GM21367 (cell line): Measurements from ENCODE around the gene SGMS1.
"Not testable (repeated sequence)": the region's sequence is repeated elsewhere in the genome, so short reads cannot be mapped to it uniquely, and the experiment has no call there.

Experiments used
- ATAC-seq: cut with Tn5 transposase; IDR thresholded peaks from one replicate; pipeline ENCODE4 v1.9.1; 2021; ENCODE audit not compliant: unreplicated experiment

SGMS1 gene

DNA sequence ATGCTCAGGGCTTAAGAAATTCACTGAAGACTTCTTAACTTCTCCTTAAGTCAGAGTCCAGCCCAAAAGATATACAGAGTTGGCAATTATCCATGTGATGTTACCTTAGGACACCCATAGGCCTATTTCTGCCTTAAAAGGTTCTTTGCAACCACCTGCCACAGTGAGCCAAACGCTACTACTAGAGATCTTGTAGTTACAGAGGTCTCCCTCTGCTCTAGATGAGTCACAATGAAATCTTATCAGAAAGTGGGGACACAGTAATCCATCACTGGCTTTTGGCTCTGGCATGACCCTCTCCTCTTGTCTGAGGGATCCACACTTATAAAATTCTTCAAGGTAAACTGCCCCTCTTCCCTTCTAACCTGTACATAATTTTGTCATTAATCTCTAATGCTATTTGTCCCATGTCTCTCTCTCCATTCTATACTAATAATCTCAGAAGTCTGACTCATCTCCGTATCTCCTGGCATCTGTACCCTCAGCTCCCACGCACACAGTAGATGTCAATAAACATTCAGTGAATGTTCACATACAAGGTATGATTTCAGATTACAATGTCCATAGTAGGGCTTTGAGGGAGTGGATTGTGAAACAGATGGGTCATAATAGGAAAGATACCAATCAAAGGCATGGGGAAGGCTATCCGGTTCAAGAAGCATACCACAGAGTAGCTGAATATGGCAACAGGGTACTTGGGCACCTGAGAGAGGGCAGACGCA, 112.1 kb downstream of the SGMS1 start:
- peak; percentile 19 for ATAC-seq

DNA sequence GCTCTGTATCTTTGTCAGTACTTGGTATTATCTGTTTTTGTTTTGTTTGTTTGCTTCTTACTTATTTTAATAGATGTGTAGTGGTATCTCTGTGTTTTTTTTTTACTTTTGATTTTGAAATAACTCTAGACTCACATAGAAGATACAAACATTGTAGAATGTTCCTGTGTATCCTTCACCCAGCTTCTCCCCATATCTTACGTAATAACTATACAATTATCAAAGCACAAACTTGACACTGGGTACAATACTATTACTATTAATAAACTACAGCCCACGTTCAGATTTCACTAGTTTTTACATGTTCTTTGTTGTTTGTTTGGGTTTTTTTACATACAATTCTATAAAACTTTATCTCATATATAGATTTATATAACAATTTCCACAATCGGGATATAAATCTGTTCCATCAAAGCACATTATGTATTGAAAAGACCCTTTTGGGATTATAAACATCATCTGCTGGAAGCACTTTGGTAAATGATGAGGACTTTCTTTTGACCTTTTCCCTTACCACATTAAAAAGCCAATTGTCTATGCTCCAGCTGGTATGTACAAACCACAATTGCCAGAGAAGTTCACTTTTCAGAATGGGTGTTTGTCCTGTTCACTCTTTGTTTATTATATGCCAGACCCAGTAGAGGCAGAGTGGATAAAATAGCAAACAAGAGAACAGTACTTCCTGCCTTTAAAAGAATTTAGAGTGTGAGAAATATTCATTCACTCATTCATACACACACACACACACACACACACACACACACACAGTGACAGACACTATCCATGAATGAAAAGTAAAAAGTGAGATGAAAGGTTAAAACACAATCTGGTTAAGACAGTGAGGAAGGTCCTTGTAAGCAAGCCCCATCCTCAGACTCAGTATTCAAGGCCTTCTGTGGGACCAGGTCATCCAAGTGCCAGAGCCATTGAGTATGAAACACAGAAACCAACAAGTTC, 113.0 kb downstream of the SGMS1 start:
- ATAC-seq, result no peak

DNA sequence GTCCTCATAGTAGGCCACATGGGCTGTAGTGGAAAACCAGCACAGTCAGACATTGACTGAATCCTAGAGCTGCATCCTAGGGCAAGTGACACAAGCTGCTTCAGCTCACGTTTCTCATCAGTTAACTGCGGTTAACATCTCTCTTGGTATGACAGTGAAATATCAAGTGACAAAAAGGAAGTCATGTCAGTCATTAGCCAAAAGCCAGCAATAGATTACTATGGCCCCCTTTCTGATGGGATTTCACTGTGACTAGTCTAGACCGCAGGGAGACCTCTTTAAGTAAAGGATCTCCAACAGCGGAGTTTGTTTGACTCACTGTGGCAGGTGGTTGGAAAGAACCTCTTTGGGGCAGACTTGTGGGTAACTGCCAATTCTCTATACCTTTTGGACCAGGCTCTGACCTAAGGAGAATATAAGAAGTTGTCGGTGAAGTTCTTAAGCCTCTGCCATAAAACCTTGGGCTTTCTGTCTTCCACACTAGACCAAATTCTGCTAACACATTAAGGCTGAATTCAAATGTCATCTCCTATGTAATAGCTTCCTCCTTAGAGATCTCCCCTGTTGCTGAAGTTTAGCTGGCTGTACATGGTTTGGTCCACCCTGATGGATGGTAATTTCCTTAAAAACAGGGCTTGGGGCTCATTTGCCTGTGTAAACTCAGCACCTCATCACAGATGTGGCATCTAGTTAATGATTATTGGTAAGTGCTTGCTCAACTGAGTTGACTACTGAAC, 115.3 kb downstream of the SGMS1 start:
- ATAC-seq, result peak; percentile 53

DNA sequence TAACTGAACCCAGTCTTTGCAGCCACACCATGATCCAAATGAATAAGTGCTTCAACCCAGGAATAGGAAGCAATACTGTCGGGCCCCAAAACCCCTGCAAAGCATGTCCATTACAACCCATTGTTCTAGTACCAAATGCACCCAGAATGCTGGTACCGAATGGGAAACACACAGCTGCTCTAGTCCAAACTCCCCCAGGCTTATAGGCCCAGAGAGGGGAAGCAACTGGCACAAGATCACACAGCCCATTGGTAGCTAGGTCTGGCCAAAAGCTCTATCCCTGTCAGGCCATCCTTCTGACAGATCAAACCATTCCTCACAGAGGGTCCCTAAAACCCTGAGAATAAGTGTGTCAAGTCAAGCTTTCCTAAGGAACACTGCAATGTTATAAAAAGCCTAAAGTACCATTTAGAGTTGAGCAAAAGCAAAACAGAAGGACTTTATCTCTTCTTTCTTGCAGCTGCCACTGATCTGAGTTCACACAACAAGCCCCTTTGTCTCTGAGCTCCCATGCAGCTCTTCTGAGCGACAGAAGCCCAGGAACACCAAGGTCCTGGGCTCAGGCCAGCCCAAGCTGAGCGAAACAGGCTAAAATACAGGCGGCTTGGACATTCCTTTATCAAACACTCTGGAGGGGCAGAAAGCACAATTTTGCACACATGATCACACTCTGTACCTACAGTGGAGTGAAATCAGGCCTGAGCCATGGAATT, 116.7 kb downstream of the SGMS1 start:
- no peak for ATAC-seq

DNA sequence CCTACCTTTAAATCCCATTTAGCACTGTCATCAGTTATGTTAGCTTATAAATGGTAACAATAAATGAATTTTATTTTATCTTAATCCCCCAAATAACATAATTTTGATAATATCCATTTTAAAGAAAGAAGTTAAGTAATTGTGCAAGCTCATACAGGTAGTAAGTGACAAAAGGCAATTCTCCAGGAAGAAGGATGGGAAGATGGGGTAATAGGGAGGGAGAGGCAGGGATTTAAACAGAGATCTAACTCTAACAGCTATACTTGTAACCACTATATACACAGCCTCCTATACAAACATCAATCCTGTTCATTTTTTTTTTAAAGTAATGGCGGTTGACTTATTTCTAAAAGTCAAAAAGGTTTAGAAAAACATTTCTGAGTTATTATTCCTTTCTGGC, 119.4 kb downstream of the SGMS1 start:
- no peak for ATAC-seq

DNA sequence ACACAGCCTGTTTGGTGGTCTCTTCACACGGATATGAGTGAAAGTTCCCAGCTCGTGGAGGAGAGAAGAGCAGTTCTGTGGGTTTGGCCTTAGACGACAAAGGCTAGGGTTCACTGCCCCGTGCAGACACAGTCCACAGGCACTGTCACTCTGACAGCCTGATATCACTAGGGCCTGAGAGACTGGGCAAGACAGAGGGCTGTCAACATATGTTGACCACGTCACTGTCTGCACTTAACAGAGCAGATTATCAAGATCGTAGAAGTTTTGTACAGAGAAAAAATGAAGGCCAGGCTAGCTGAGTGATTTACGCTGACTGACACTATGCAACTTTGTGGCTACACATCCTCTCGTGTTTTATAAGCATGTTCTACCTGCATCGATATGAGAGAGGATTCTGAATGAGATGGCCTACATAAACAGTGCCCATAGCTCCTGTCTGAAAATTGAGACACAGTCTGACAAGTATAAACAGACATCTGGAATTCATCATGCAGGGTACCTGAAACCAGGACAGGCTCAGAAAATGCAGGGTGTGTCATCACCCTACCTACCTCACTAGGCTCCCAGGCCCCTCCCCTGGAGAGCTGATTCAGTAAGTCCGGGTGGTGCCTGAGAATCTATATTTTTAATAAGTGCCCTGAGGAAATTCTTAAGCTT, 120.0 kb downstream of the SGMS1 start:
- ATAC-seq, result no peak

DNA sequence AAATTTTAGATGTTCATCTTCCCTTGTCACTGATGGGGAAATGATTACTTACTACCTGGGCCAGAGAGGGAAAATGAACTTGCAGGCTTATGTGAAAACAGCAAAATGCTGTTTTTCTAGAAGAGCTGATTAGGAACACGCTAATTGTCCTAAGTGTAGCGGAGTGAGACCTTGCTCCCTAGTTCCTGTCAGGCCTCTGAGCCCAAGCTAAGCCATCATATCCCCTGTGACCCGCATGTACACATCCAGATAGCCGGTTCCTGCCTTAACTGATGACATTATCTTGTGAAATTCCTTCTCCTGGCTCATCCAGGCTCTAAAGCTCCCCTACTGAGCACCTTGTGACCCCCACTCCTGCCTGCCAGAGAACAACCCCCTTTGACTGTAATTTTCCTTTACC, 120.6 kb downstream of the SGMS1 start:
- not testable (repeated sequence) for ATAC-seq

DNA sequence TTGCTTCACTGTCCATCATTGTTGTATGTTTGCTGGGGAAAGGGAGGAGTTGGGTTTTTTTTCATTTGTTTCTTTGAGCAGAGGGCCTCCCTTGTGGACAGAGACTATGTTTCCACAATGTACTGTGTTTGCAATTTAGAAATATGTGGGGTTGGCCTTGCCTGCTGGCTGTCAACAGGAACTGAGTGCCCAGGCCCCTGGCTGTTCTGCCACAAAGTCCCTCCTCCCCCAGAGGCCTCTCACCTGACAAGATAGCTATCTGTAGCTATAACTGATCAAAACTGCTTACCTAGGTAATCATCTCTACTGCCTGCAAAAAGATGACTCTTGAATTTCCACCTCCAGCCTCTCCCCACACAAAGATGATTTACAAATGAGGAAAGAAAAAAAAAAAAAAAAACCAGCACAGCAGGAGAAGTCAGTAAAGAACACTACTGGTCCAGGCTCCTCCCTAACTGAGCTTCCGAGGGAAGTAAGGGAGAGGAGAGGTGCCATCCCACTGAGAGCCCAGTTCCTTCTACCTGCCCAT, 121.8 kb downstream of the SGMS1 start:
- ATAC-seq, result peak; percentile 30

DNA sequence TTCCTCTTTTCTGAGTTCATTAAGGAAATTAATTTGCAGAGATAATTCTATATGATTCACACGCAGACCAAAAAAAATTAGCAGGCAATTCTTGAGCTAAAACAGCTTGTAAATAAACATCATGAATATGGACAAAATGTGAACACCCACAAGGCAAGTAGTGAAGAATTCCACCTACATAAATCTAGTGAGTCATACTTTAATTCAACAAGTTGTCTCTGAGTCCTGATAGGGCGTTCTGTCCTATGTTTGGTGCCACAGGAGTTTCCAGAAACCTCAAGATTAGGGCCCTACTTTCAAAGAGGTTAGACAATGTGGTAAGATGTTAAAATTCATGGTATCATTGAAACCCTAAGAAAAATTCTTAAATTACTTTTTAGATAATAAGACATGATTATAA, 122.3 kb downstream of the SGMS1 start:
- no peak for ATAC-seq

DNA sequence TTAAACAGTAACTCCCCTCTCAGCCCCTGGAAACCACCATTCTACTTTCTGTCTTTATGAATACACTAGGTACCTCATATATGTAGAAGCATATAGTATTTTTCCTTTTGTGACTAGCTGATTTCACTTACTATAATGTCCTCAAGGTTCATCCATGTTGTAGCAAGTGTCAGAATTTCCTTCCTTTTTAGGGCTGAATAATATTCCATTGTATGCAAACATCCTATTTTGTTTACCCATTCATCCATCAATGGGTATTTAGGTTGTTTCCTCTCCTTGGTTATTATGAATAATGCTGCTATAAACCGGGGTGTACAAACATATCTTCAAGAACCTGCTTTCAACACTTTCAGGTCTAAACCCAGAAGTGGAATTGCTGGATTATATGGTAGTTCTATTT, 125.3 kb downstream of the SGMS1 start:
- ATAC-seq, result no peak

DNA sequence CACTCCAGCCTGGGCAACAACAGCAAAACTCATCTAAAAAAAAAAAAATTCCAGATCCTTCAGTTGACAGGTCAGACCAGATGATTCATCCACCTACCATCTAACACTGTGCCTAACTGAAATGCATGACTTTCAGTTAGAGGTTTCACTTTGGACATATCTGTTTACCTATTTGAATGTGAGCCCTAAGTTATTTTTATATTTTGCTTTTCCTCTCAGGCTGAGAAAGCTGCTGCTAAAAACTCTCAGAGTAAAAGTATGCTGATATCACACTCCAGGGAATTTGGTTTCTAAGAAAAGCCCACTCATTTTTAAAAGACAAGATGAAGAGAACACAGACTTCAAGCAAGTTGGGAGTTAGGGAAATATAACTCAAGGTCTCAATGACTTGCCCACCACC, 126.0 kb downstream of the SGMS1 start:
- peak; percentile 89 for ATAC-seq

DNA sequence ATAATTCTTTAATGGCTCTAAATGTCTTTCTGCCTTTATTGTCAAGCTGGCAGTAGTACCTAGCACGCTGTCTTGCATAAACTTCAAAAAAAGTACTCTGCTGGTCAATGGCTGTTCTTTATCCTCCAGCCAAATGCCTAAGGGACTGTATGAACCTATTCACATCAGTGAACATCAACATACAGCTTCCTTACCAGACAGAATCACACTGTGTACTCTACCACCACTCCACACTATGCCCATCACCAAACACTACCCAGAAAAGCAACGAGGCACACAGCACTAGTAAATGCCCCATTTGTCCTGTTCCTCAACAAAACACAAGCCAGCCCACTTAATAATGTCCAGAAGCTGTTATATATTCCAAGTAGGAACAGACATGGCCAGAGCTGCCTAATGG, 127.5 kb downstream of the SGMS1 start:
- no peak for ATAC-seq

DNA sequence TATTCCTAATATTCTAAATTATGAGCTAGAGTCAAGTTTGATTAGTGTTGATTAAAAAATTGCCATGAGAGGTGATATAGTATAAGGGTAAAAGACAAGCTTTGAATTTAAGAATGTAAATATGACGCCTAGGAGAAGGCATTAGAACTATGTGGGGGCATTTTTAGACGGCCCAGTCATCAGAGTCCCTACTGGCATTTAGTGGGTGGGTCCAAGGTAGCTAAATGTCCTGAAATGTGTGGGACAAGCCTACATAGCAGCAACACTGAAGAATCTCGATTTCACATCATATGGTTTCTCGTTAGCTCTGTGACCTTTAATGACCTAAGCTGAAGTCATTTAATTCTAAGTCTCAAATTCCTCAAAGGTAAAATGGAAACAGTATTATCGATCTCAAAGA, 133.5 kb downstream of the SGMS1 start:
- ATAC-seq, result no peak

DNA sequence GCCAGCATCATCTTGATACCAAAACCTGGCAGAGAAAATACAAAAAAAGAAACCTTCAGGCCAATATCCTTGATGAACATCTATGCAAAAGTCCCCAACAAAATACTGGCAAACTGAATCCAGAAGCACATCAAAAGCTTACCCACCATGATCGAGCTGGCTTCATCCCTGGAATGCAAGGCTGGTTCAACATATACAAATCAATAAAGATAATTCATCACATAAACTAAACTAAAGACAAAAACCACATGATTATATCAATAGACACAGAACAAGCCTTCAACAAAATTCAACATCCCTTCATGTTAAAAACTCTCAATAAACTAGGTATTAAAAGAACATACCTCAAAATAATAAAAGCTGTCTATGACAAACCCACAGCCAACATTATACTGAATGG, 139.2 kb downstream of the SGMS1 start:
- not testable (repeated sequence) for ATAC-seq

DNA sequence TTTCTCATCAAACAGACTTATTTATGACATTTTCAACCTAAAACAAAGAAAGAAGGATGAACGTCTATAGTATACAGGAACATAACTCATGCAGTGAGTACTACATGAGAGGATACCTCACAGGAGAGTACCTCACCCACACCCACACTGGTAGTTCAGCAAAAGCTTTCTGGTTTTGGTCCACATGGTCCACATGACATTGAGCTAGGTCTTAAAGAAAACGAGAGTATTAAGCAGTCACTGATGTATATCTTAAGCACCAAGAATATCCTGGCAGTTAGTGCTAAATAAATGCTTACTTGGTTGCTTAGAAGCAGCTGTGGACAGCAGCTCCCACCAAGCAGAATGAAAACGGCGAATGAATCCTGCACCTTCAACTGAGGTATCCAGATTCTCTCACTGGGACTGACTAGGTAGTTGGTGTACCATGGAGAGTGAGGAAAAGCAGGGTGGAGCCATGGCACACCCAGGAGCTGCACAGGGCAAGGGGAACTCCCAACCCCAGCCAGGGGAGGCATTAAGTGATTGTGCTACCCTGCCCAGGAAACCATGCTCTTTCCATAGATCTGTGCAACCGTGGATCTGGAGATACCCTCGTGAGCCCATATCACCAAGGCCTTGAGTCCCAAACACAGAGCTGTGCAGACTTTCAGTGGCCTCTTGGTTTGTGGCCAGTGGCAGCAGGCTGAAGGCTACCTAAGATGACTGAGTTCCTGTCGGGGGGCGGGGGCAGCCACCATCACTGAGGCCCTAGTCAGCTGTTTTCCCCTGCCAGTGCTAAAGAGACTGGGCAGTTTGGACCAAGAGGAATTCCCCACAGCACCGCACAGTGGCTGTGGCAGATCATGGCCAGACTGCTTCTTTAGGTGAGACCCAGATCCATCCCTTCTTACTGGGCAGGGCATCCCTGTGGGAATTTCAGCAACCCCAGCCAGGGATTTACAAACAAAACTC, 143.4 kb downstream of the SGMS1 start:
- peak; percentile 78 for ATAC-seq

DNA sequence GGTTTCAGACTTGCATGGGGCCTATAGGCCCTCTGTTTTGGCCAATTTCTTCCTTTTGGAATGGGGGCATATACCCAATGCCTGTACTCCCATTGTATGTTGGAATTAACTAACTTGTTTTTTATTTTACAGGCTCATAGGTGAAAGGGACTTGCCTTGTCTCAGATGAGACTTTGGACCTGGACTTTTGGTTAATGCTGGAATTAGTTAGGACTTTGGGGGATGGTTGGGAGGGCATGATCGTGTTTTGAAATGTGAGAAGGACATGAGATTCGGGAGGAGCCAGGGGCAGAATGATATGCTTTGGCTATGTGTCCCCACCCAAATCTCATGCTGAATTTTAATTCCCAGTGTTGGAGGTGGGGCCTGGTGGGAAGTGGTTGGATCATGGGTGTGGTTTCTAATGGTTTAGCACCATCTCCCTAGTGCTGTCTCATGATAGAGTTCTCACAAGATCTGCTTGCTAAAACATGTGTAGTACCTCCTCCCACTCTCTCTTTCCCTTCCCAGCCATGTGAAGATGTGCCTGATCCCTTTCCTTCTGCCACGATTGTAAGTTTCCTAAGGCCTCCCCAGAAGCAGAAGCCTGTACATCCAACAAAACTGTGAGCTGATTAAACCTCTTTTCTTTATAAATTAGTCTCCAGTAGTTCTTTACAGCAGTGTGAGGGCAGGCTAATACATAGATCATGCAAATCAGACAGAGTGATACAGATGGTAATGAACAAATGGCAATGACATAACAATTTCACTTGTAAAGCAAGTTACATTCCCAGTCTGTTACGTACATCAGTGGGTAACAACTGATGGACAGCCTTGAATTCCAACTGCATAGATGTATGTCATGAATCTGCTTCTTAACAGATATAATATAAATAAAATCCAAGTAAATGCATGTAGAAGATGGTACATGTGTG, 146.2 kb downstream of the SGMS1 start:
- ATAC-seq, result no peak

DNA sequence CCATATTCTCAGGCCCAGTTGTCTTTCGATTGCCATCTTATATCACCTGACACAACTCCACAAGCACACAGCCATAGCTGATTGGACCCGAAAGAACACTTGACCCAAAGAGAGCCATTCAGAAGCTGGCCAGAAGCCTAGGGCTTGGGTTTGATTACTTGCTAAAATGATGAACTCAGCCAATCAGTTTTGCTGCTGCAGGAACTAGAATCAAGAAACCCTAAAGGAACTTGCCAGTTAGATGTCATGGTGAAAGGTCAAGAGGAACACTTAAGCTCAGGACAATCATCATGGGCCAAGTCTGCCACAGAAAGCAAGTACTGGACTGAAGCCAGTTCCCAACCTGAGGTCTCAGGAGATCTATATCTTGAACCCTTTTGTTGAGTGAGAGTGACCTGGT, 150.0 kb downstream of the SGMS1 start:
- ATAC-seq, result no peak

DNA sequence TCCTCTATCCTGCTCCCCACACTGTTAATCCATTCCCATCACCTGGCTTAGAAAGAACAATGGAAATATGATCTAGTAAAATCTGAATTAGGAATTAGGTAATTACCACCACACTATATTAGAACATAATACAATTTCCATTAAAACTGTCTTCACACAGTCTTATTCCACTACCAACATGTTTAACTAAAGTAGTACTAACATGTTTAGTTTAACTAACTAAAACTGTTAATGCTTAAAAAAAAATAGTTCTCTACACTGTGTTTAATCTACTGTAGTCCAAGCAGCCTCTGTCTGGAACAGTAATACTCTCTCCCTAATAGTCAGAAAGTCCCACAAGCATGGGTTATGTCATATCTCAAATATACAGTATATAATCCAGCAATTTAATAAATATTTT, 150.8 kb downstream of the SGMS1 start:
- no peak for ATAC-seq
